Measurements from ENCODE around the gene HERPUD1.

DNA sequence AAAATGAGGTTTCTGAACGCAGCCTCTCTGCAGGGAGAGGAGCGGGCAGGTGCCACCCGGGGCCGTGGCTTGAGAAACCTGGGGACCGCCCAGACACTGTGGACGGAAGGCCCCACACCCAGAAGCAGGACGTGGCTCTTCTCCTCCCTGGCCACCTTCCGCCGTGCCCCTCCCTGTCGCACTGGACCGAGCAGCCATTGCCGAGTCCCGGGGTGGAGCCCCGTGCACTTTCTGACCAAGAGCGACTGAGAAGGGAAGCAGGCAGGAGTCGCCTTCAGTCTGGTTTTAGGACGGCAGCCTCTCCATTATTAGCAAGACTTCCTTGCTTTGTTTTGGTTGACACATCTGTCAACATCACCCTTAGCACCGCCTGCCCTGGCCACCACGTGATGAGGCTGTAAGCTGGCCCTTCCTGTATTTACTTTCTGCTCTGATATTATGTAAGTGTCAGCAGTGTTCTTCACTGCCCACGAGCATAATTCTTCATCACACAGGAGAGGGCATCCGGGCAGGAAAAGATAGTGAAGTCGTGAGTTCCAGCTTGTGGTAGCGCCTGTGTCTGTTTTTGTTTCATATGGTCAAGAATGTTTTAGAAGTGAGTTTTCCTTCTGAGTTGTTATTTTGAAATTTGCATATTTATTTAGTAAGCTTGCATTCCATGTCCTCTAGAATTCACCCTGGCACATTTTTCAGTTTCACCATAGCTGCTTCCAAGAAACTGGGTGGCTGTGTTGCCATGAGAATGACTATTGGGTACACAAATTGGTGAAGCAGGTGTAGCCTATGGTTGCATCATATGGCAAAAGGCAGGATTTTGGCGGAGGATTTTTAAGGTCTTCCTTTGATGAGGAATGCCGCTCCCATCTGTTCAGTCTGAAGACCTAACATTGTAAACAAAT, 1.0 kb downstream of the HERPUD1 start:
- TF ChIP-seq, protein P1, sequence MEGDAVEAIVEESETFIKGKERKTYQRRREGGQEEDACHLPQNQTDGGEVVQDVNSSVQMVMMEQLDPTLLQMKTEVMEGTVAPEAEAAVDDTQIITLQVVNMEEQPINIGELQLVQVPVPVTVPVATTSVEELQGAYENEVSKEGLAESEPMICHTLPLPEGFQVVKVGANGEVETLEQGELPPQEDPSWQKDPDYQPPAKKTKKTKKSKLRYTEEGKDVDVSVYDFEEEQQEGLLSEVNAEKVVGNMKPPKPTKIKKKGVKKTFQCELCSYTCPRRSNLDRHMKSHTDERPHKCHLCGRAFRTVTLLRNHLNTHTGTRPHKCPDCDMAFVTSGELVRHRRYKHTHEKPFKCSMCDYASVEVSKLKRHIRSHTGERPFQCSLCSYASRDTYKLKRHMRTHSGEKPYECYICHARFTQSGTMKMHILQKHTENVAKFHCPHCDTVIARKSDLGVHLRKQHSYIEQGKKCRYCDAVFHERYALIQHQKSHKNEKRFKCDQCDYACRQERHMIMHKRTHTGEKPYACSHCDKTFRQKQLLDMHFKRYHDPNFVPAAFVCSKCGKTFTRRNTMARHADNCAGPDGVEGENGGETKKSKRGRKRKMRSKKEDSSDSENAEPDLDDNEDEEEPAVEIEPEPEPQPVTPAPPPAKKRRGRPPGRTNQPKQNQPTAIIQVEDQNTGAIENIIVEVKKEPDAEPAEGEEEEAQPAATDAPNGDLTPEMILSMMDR (IDR thresholded peaks at IDR 0.05), result no peak
- TF ChIP-seq POLR2A (IDR thresholded peaks at IDR 0.05), result peak; percentile 16 to 87

All from adrenal gland (tissue), 5 donors.